K562 (cell line): Measurements from ENCODE around the gene SOST. TPM values are rescaled to one million over a fixed set of nuclear protein-coding genes. Genes with fewer than 3 reads are reported as not detected.
A peak's percentile ranks its signal among the peaks of the same experiment; 100 is the strongest.

Source experiments
- ATF4 ChIP-seq: fragments of 450-650 bp; formaldehyde crosslinking; IDR thresholded peaks from 2 replicates; pipeline ENCODE4 v1.4.0; 2022; ENCODE audit warnings: mild to moderate bottlenecking, moderate library complexity
- DLX4 ChIP-seq: fragments of 250-450 bp; sonication (Bioruptor Pico); IDR thresholded peaks from 2 replicates; pipeline ENCODE4 v1.6.1; 2021; ENCODE audit warnings: mild to moderate bottlenecking
- ELF4 ChIP-seq: fragments of 450-650 bp; formaldehyde crosslinking; IDR thresholded peaks from 2 replicates; pipeline ENCODE4 v1.4.0; 2022; ENCODE audit warnings: missing genetic modification characterization
- ESRRA ChIP-seq: fragments of 450-650 bp; IDR thresholded peaks from 2 replicates; pipeline ENCODE4 v1.6.1; 2014; ENCODE audit warnings: low read depth, mild to moderate bottlenecking, moderate library complexity, borderline replicate concordance
- MAFK ChIP-seq: IDR thresholded peaks from 2 replicates; pipeline ENCODE4 v1.6.1; 2011; ENCODE audit warnings: low read length, improper control_type of control experiment
- MEIS2 ChIP-seq: fragments of 450-650 bp; IDR thresholded peaks from 2 replicates; pipeline ENCODE4 v1.6.1; 2014; ENCODE audit warnings: mild to moderate bottlenecking; ENCODE audit not compliant: partially characterized antibody
- MIER1 ChIP-seq: fragments of 450-650 bp; IDR thresholded peaks from 2 replicates; pipeline ENCODE4 v1.6.1; 2016; ENCODE audit warnings: antibody characterized with exemption, mild to moderate bottlenecking, low read depth
- NCOA1 ChIP-seq: fragments of 450-650 bp; IDR thresholded peaks from 2 replicates; pipeline ENCODE4 v1.6.1; 2016; ENCODE audit warnings: low read depth
- NKRF ChIP-seq: fragments of 450-650 bp; IDR thresholded peaks from 2 replicates; pipeline ENCODE4 v1.6.1; 2016; ENCODE audit warnings: borderline replicate concordance
- POLR2H ChIP-seq: IDR thresholded peaks from 2 replicates; pipeline ENCODE4 v1.6.1; 2016; ENCODE audit warnings: missing genetic modification characterization, low read depth, mild to moderate bottlenecking, control low read depth, missing compliant biosample characterization, moderate library complexity
- PPARD ChIP-seq: fragments of 250-450 bp; sonication (Bioruptor Pico); IDR thresholded peaks from 2 replicates; pipeline ENCODE4 v1.8.0; 2022; ENCODE audit warnings: inconsistent platforms, mild to moderate bottlenecking, moderate library complexity
- SMARCE1 ChIP-seq: fragments of 450-650 bp; IDR thresholded peaks from 2 replicates; pipeline ENCODE4 v1.7.1; 2016; ENCODE audit warnings: mild to moderate bottlenecking
- TAF1 ChIP-seq: IDR thresholded peaks from 2 replicates; pipeline ENCODE4 v1.6.1; 2011; ENCODE audit warnings: mild to moderate bottlenecking, low read length, moderate library complexity; ENCODE audit not compliant: insufficient read depth, control insufficient read depth, severe bottlenecking; ENCODE audit errors: extremely low read depth
- YBX1 ChIP-seq: fragments of 450-650 bp; IDR thresholded peaks from 2 replicates; pipeline ENCODE4 v1.7.1; 2016; ENCODE audit warnings: mild to moderate bottlenecking
- ZBTB8A ChIP-seq: fragments of 450-650 bp; IDR thresholded peaks from 2 replicates; pipeline ENCODE4 v1.6.1; 2018; ENCODE audit warnings: mild to moderate bottlenecking, moderate library complexity; ENCODE audit not compliant: partially characterized antibody
- ZEB2 ChIP-seq: fragments of 450-650 bp; IDR thresholded peaks from 2 replicates; pipeline ENCODE4 v1.6.1; 2016
- ZNF3 ChIP-seq: fragments of 250-450 bp; sonication (Bioruptor Pico); IDR thresholded peaks from 2 replicates; pipeline ENCODE4 v1.5.0; 2021; ENCODE audit warnings: mild to moderate bottlenecking, moderate library complexity
- polyA plus RNA-seq, 8 experiments: library from polyadenylated mRNA; depleted of rRNA in 4 of 8; stranded (reverse) in 5 of 8; unstranded in 3 of 8; fragments of >200 nt; fragmentation: Nextera tagmentation in 2 of 8; fragmentation: Illumina TruSeq in 1 of 8; extraction: Ambion mirVana in 2 of 8; extraction: Trizol in 1 of 8; gene quantifications; 2 replicates each; pipeline versions ENCODE4 v1.2.1 to v1.2.3, GENCODE V29; 2011 to 2014; ENCODE audit warnings: inconsistent platforms in 1 of 8, missing spikeins in 1 of 8
- total RNA-seq, 7 experiments: library from RNA; depleted of rRNA in 6 of 7; stranded (reverse); fragments of >200 nt in 6 of 7; fragmentation: Illumina TruSeq in 2 of 7; extraction: Trizol in 2 of 7; gene quantifications; 2 replicates each; pipeline versions ENCODE4 v1.2.1 to v1.2.3, GENCODE V29; 2011 to 2021; ENCODE audit warnings: low replicate concordance in 1 of 7

SOST gene
- total and polyA plus RNA-seq, 9 of the 15 experiments (the other 6 are each of a cell fraction or from before 2014, with no cell fraction given), result not detected

GRCh38 chr17:43791589-43791988 is 33.0 kb upstream of the SOST start (continued):
- no peak for TF ChIP-seq ELF4 (CRISPR knock-in tag)
- no peak for TF ChIP-seq MEIS2
- TF ChIP-seq NCOA1, result no peak
- no peak for TF ChIP-seq DLX4 (CRISPR knock-in tag)
- TF ChIP-seq MIER1, result no peak
- TF ChIP-seq ZEB2, result peak; percentile 50; the same call in 1 of the 2 replicates
- TF ChIP-seq ATF4 (CRISPR knock-in tag), result no peak
- no peak for TF ChIP-seq PPARD
- no peak for TF ChIP-seq SMARCE1
- TF ChIP-seq POLR2H, result no peak
- no peak for TF ChIP-seq TAF1
- TF ChIP-seq ESRRA, result no peak; the same call in 1 of the 2 replicates
- TF ChIP-seq ZNF3, result no peak
- TF ChIP-seq NKRF, result no peak
- TF ChIP-seq ZBTB8A, result no peak
- no peak for TF ChIP-seq YBX1
- TF ChIP-seq MAFK, result no peak
